C4-2B (cell line): Measurements from ENCODE around the gene HAO2.

Experiments
- CTCF ChIP-seq: fragments of 450-650 bp; conservative IDR thresholded peaks from 2 replicates; pipeline ENCODE4 v1.5.1; 2017; ENCODE audit warnings: mild to moderate bottlenecking
- ZFX ChIP-seq: fragments of 450-650 bp; IDR thresholded peaks from 2 replicates; pipeline ENCODE4 v1.6.1; 2017

DNA sequence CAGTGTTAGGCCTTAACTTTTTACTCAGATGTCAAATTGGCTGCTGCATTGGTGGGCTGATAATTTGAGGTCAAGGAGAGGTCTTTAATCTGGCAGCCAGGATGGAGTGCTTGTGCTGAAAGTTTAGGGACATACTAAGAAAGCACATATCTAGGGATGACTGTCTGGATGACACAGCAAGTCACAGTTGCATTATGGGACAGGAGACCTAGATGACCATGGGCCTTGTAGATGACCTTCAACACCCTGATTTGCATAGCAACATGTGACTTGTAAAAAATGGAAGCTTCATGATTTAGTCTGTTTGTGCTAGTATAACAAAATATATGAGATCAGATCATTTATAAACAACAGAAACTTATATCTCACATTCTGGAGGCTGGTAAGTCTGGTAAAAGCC lies 28.4 kb downstream of the HAO2 start:
- no peak for TF ChIP-seq CTCF
- no peak for TF ChIP-seq ZFX
